HepG2 (cell line): ENCODE results near the gene FGGY. TPM values are rescaled to one million over a fixed set of nuclear protein-coding genes. Genes with fewer than 3 reads are reported as not detected.

Source experiments
- AHDC1 ChIP-seq: sonication (generic); formaldehyde crosslinking; IDR thresholded peaks from 2 replicates; pipeline ENCODE4 v1.5.1; 2020; ENCODE audit warnings: mild to moderate bottlenecking, missing genetic modification reagents, borderline replicate concordance
- ATAD3A ChIP-seq: sonication (generic); formaldehyde crosslinking; IDR thresholded peaks from 2 replicates; pipeline ENCODE4 v1.4.0; 2020; ENCODE audit warnings: missing genetic modification reagents
- CHD2 ChIP-seq: IDR thresholded peaks from 2 replicates; pipeline ENCODE4 v1.6.1; 2011; ENCODE audit warnings: low read depth, low read length, improper control_type of control experiment
- E2F5 ChIP-seq: sonication (generic); formaldehyde crosslinking; conservative IDR thresholded peaks from 2 replicates; pipeline ENCODE4 v1.4.0; 2020; ENCODE audit warnings: missing genetic modification reagents
- GATA4 ChIP-seq: sonication (generic); IDR thresholded peaks from 2 replicates; pipeline ENCODE4 v1.6.1; 2016; ENCODE audit warnings: antibody characterized with exemption, low read depth, borderline replicate concordance
- IRF1 ChIP-seq: sonication (generic); formaldehyde crosslinking; IDR thresholded peaks from 2 replicates; pipeline ENCODE4 v1.4.0; 2020; ENCODE audit warnings: low read depth, mild to moderate bottlenecking, missing genetic modification reagents
- NCOA2 ChIP-seq: sonication (generic); formaldehyde crosslinking; IDR thresholded peaks from 2 replicates; pipeline ENCODE4 v1.8.0; 2022; ENCODE audit warnings: inconsistent platforms
- PREB ChIP-seq: sonication (generic); formaldehyde crosslinking; IDR thresholded peaks from 2 replicates; pipeline ENCODE4 v1.4.0; 2020; ENCODE audit warnings: missing genetic modification reagents
- SKI ChIP-seq: fragments of 450-650 bp; IDR thresholded peaks from one replicate; pipeline ENCODE4 v1.6.1; 2018; ENCODE audit warnings: mild to moderate bottlenecking; ENCODE audit not compliant: partially characterized antibody
- STAT6 ChIP-seq: sonication (generic); formaldehyde crosslinking; IDR thresholded peaks from 2 replicates; pipeline ENCODE4 v1.4.0; 2020; ENCODE audit warnings: missing genetic modification reagents, mild to moderate bottlenecking, borderline replicate concordance
- ZNF30 ChIP-seq: sonication (generic); formaldehyde crosslinking; IDR thresholded peaks from 2 replicates; pipeline ENCODE4 v1.5.0; 2020; ENCODE audit warnings: mild to moderate bottlenecking, missing genetic modification reagents
- ZNF558 ChIP-seq: sonication (generic); formaldehyde crosslinking; IDR thresholded peaks from 2 replicates; pipeline ENCODE4 v1.9.0; 2022; ENCODE audit warnings: mild to moderate bottlenecking, missing genetic modification reagents, borderline replicate concordance
- ZNF615 ChIP-seq: sonication (generic); formaldehyde crosslinking; IDR thresholded peaks from 2 replicates; pipeline ENCODE4 v1.5.0; 2020; ENCODE audit warnings: mild to moderate bottlenecking, missing genetic modification reagents, borderline replicate concordance
- ZNF839 ChIP-seq: sonication (generic); formaldehyde crosslinking; IDR thresholded peaks from 2 replicates; pipeline ENCODE4 v1.4.0; 2020; ENCODE audit warnings: missing genetic modification reagents, mild to moderate bottlenecking, borderline replicate concordance
- ZSCAN9 ChIP-seq: IDR thresholded peaks from 2 replicates; pipeline ENCODE4 v1.6.1; 2016; ENCODE audit warnings: borderline replicate concordance
- polyA plus RNA-seq, 8 experiments: library from polyadenylated mRNA; depleted of rRNA in 3 of 8; stranded (reverse) in 7 of 8; unstranded in 1 of 8; fragments of >200 nt; fragmentation: Illumina TruSeq in 4 of 8; extraction: Trizol in 4 of 8; gene quantifications; 2 replicates each; pipeline versions ENCODE4 v1.2.1 to v1.2.3, GENCODE V29; 2011 to 2016; ENCODE audit warnings: low read depth in 4 of 8, missing spikeins in 1 of 8, mixed read lengths in 1 of 8; ENCODE audit not compliant: insufficient read depth in 1 of 8
- total RNA-seq, 5 experiments: library from RNA; depleted of rRNA; stranded (reverse); fragments of >200 nt; fragmentation: Illumina TruSeq; extraction: Trizol; gene quantifications; 2 replicates each; pipeline ENCODE4 v1.2.3, GENCODE V29; 2016; ENCODE audit warnings: low read depth in 1 of 5

Gene FGGY
- total and polyA plus RNA-seq, 2 of the 13 experiments (the other 11 are each of a cell fraction or from before 2014, with no cell fraction given): 15.7 to 27.5 TPM

GRCh38 chr1:59346429-59346828, 49.5 kb downstream of the FGGY start (continued):
- TF ChIP-seq ZNF839 (CRISPR knock-in tag): no peak
- no peak for TF ChIP-seq E2F5 (CRISPR knock-in tag)
- no peak for TF ChIP-seq ZNF615 (CRISPR knock-in tag)
- 0 out of 2 replicates have a peak, but pooled peaks have one; percentile 30 for TF ChIP-seq NCOA2 (CRISPR knock-in tag)
- no peak for TF ChIP-seq STAT6 (CRISPR knock-in tag)
- peak; percentile 82; the same call in 1 of the 2 replicates for TF ChIP-seq AHDC1 (CRISPR knock-in tag)
- no peak for TF ChIP-seq ZNF558 (CRISPR knock-in tag)
- TF ChIP-seq SKI: peak; percentile 51
- peak; percentile 33; the same call in 1 of the 2 replicates for TF ChIP-seq GATA4
- no peak for TF ChIP-seq ZSCAN9 (CRISPR knock-in tag)
- no peak for TF ChIP-seq PREB (CRISPR knock-in tag)
- TF ChIP-seq ATAD3A (CRISPR knock-in tag): no peak
- TF ChIP-seq CHD2: no peak
- TF ChIP-seq IRF1: no peak
- TF ChIP-seq ZNF30 (CRISPR knock-in tag): no peak
